DOHH2 (cell line): ENCODE results near the gene EFS.

Experiments used
- CTCF ChIP-seq: fragments of 200-600 bp; sonication (generic); IDR thresholded peaks from one replicate; pipeline ENCODE4 v1.5.1; 2014; ENCODE audit warnings: antibody characterized with exemption, mild to moderate bottlenecking, low read depth, low read length; ENCODE audit not compliant: poor library complexity, severe bottlenecking
- EZH2phosphoT487 ChIP-seq: fragments of 200-600 bp; sonication (generic); IDR thresholded peaks from 2 replicates; pipeline ENCODE4 v1.6.1; 2017; ENCODE audit warnings: borderline replicate concordance, mild to moderate bottlenecking, antibody characterized with exemption, low read length, moderate library complexity, mixed read lengths

GRCh38 chr14:23385244-23385641, 20.3 kb upstream of the EFS start:
- TF ChIP-seq CTCF (no peak), EZH2phosphoT487 (no peak)
